Vagina (tissue), 2 donors: ENCODE measurements around the gene KCNT2. TPM values are rescaled to one million over a fixed set of nuclear protein-coding genes. Genes with fewer than 3 reads are reported as not detected.

Source experiments
- DNase-seq, 2 donors: peaks; one replicate each; pipeline ENCODE4 v3.0.0-alpha.2; 2017; ENCODE audit errors: extremely low spot score in 2 of 2
- H3K27ac ChIP-seq: fragments of 200-600 bp; sonication (generic); one replicate; pipeline ENCODE4 v1.5.1; 2019
- H3K27me3 ChIP-seq: fragments of 200-600 bp; sonication (generic); one replicate; pipeline ENCODE4 v1.5.1; 2019
- H3K36me3 ChIP-seq, 2 donors: fragments of 200-600 bp; sonication (generic); one replicate each; pipeline ENCODE4 v1.5.1; 2017 to 2019
- H3K4me1 ChIP-seq: fragments of 200-600 bp; sonication (generic); one replicate; pipeline ENCODE4 v1.5.1; 2019
- H3K4me3 ChIP-seq, 2 donors: fragments of 200-600 bp; sonication (generic); 1 replicate in 1 of 2; 2 replicates in 1 of 2; pipeline ENCODE4 v1.5.1; 2016 to 2019
- H3K9me3 ChIP-seq: fragments of 200-600 bp; sonication (generic); one replicate; pipeline ENCODE4 v1.5.1; 2019
- CTCF ChIP-seq, 3 experiments: fragments of 450-650 bp in 2 of 3; fragments of 200-600 bp in 1 of 3; sonication (generic) in 1 of 3; IDR thresholded peaks; one replicate each; pipeline ENCODE4 v1.5.1; 2017 to 2019; ENCODE audit warnings: antibody characterized with exemption in 3 of 3, mild to moderate bottlenecking in 2 of 3, moderate library complexity in 2 of 3
- POLR2A ChIP-seq, 2 donors: fragments of 450-650 bp; IDR thresholded peaks; one replicate each; pipeline ENCODE4 v1.6.1; 2017; ENCODE audit warnings: antibody characterized with exemption in 2 of 2, mild to moderate bottlenecking in 2 of 2, moderate library complexity in 2 of 2
- POLR2AphosphoS5 ChIP-seq, 2 donors: sonication (generic); formaldehyde crosslinking; IDR thresholded peaks; one replicate each; pipeline ENCODE4 v1.9.0; 2017; ENCODE audit warnings: antibody characterized with exemption in 2 of 2, mild to moderate bottlenecking in 2 of 2, low read depth in 1 of 2; ENCODE audit not compliant: insufficient read depth in 1 of 2
- intact Hi-C: fragments of 100-400 bp; cut with DNase I; formaldehyde crosslinking; loops from one replicate; pipeline ENCODE4 v1.15.1; 2023
- total RNA-seq: library from RNA; depleted of rRNA; stranded (reverse); fragments of >200 nt; gene quantifications from one replicate; pipeline ENCODE4 v1.2.3, GENCODE V29; 2016

KCNT2 gene
- total RNA-seq, 1 donor from 2014 or later: 1.2 TPM

- intact Hi-C loops: no loop called here
- Histone ChIP-seq H3K4me3 (no peak overlapping the region), H3K9me3 (no peaks in the 10 kb centered on the region), H3K27ac (no peak overlapping the region), H3K27me3 (no peaks in the 10 kb centered on the region), H3K36me3 (no peaks in the 10 kb centered on the region), H3K4me1 (no peaks in the 10 kb centered on the region)
- no peak for TF ChIP-seq CTCF (IDR thresholded peaks at IDR 0.05)
- TF ChIP-seq POLR2AphosphoS5 (IDR thresholded peaks at IDR 0.05; ENCODE audit: insufficient read depth in 1 of 2, low read depth in 1 of 2): no peak
- no peak for TF ChIP-seq POLR2A (IDR thresholded peaks at IDR 0.05)
- no peak for DNase-seq
Measured at GRCh38 chr1:196438329-196438728, 169.9 kb downstream of the KCNT2 start.

- Histone ChIP-seq H3K9me3 (no peaks in the 10 kb centered on the region), H3K36me3 (no peaks in the 10 kb centered on the region), H3K4me3 (no peak overlapping the region), H3K27me3 (no peaks in the 10 kb centered on the region), H3K4me1 (no peaks in the 10 kb centered on the region), H3K27ac (no peak overlapping the region)
- TF ChIP-seq POLR2AphosphoS5 (IDR thresholded peaks at IDR 0.05; ENCODE audit: insufficient read depth in 1 of 2, low read depth in 1 of 2): no peak
- no peak for TF ChIP-seq CTCF (IDR thresholded peaks at IDR 0.05)
- TF ChIP-seq POLR2A (IDR thresholded peaks at IDR 0.05): no peak
- DNase-seq: no peak
- intact Hi-C loops: no loop called here
Measured at GRCh38 chr1:196437671-196438070, 170.6 kb downstream of the KCNT2 start.

- Histone ChIP-seq H3K4me3 (no peak overlapping the region), H3K4me1 (no peaks in the 10 kb centered on the region), H3K36me3 (no peaks in the 10 kb centered on the region), H3K27me3 (no peaks in the 10 kb centered on the region), H3K9me3 (no peaks in the 10 kb centered on the region), H3K27ac (no peak overlapping the region)
- no peak for TF ChIP-seq POLR2AphosphoS5 (IDR thresholded peaks at IDR 0.05; ENCODE audit: insufficient read depth in 1 of 2, low read depth in 1 of 2)
- intact Hi-C loops: no loop called here
- no peak for DNase-seq
Measured at GRCh38 chr1:196433000-196433399, 175.2 kb downstream of the KCNT2 start.

- Histone ChIP-seq H3K27me3 (no peaks in the 10 kb centered on the region), H3K9me3 (no peaks in the 10 kb centered on the region), H3K27ac (no peak overlapping the region), H3K4me3 (no peak overlapping the region), H3K36me3 (no peaks in the 10 kb centered on the region), H3K4me1 (no peaks in the 10 kb centered on the region)
- intact Hi-C loops: no loop called here
- TF ChIP-seq CTCF (IDR thresholded peaks at IDR 0.05): no peak
- no peak for TF ChIP-seq POLR2AphosphoS5 (IDR thresholded peaks at IDR 0.05; ENCODE audit: insufficient read depth in 1 of 2, low read depth in 1 of 2)
- no peak for TF ChIP-seq POLR2A (IDR thresholded peaks at IDR 0.05)
- DNase-seq: no peak
Measured at GRCh38 chr1:196427976-196428734, 180.1 kb downstream of the KCNT2 start.

- no peak for TF ChIP-seq POLR2AphosphoS5 (IDR thresholded peaks at IDR 0.05; ENCODE audit: insufficient read depth in 1 of 2, low read depth in 1 of 2)
- Histone ChIP-seq H3K27ac (no peak overlapping the region), H3K4me3 (no peak overlapping the region), H3K36me3 (no peaks in the 10 kb centered on the region), H3K9me3 (no peaks in the 10 kb centered on the region), H3K4me1 (no peaks in the 10 kb centered on the region), H3K27me3 (no peaks in the 10 kb centered on the region)
- DNase-seq: no peak
- intact Hi-C loops: no loop called here
Measured at GRCh38 chr1:196425513-196425912, 182.7 kb downstream of the KCNT2 start.

- Histone ChIP-seq H3K9me3 (no peaks in the 10 kb centered on the region), H3K27me3 (no peaks in the 10 kb centered on the region), H3K4me3 (no peak overlapping the region), H3K27ac (no peak overlapping the region), H3K4me1 (no peaks in the 10 kb centered on the region), H3K36me3 (no peaks in the 10 kb centered on the region)
- intact Hi-C loops: no loop called here
- no peak for TF ChIP-seq CTCF (IDR thresholded peaks at IDR 0.05)
- no peak for TF ChIP-seq POLR2AphosphoS5 (IDR thresholded peaks at IDR 0.05; ENCODE audit: insufficient read depth in 1 of 2, low read depth in 1 of 2)
- no peak for TF ChIP-seq POLR2A (IDR thresholded peaks at IDR 0.05)
- no peak for DNase-seq
Measured at GRCh38 chr1:196423612-196424011, 184.6 kb downstream of the KCNT2 start.
